ENCODE data around the gene MAGEB5. TPM values are rescaled to one million over a fixed set of nuclear protein-coding genes. Genes with fewer than 3 reads are reported as not detected.
A peak's percentile ranks its signal among the peaks of the same experiment; 100 is the strongest.
"Not testable (repeated sequence)": the region's sequence is repeated elsewhere in the genome, so short reads cannot be mapped to it uniquely, and the experiment has no call there.

The MAGEB5 gene, protein sequence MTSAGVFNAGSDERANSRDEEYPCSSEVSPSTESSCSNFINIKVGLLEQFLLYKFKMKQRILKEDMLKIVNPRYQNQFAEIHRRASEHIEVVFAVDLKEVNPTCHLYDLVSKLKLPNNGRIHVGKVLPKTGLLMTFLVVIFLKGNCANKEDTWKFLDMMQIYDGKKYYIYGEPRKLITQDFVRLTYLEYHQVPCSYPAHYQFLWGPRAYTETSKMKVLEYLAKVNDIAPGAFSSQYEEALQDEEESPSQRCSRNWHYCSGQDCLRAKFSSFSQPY
- not detected for polyA plus RNA-seq (2013, experiment 1 of 2)
- not detected for polyA plus RNA-seq (2013, experiment 2 of 2)

DNA sequence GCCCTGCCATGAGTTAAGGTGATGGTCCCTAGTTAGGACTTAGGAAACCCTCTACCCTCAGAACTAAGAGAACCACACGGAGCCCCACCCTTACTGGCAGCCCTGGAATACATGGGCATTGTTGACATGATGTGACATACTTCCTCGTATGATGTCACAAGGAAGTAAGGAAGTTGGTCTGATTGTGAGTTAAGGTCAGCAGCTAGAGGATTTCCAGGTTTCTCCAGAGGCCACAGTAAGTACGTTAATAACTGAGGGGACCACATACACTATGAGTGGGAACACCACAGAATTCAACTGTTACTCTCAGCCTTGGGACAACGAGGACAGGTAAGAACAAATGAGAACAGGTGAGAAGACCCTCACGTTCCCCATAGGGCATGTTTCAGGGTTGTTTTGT is at the start of gene MAGEB5:
TSS of gene MAGEB5 (plus strand) at position 301 of the 400 bp plus-strand sequence. CDS start 1,133 bp downstream, outside the sequence.
- H3K36me3 ChIP-seq (ENCODE audit: control insufficient read depth, insufficient read depth, low read length): no peaks in the 10 kb centered on the region
- H3K4me1 ChIP-seq (ENCODE audit: control insufficient read depth, insufficient read depth, low read length, poor library complexity, severe bottlenecking): no peaks in the 10 kb centered on the region
- H3K9me3 ChIP-seq (ENCODE audit: control insufficient read depth, low read length): no peaks in the 10 kb centered on the region
- WGBS, 2 experiments (ENCODE audit: insufficient coverage in 2 of 2): 100% methylated on average over 2 of the region's 5 CpGs; no CpG with 5 or more reads in 1 of the 2 experiments
- H3K4me3 ChIP-seq (ENCODE audit: extremely low read depth, insufficient read depth, low read length, poor library complexity, severe bottlenecking): no peak within 1 kb of the TSS
- H3K27ac ChIP-seq (ENCODE audit: low read depth, low read length, severe bottlenecking): no peak within 1 kb of the TSS

DNA sequence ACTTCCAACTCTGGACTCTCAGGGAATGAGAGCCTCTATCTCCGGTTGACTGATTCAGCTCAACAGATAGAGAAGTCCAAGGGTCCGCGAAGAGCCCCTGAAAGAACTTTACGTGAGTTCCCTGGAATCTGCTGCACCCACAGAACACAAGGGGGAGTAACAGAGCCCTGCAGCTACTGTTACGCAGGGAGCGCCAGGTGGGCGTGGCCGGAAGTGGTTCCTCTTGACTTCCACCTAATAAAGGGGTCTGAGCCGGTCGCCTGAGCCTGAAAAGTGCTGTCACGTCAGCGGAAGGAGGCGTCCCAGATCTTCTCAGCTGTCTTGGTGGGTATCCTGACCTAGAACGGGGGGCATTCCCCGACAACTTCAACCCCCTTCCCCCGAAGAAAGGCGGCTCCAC is 23.8 kb upstream of the MAGEB5 start, which contains the start of gene MAGEB6:
TSS of gene MAGEB6 (plus strand) at position 237 of the 400 bp plus-strand sequence. CDS start 1,407 bp downstream, outside the sequence.
- Histone ChIP-seq H3K4me1 (ENCODE audit: control insufficient read depth, insufficient read depth, low read length, poor library complexity, severe bottlenecking) (no peaks in the 10 kb centered on the region), H3K27ac (ENCODE audit: low read depth, low read length, severe bottlenecking) (no peak within 1 kb of the TSS), H3K36me3 (ENCODE audit: control insufficient read depth, insufficient read depth, low read length) (no peaks in the 10 kb centered on the region), H3K4me3 (ENCODE audit: extremely low read depth, insufficient read depth, low read length, poor library complexity, severe bottlenecking) (no peak within 1 kb of the TSS), H3K9me3 (ENCODE audit: control insufficient read depth, low read length) (no peaks in the 10 kb centered on the region)
- 81 to 96% methylated on average over 5 to 9 of the region's 17 CpGs for WGBS, 2 experiments (ENCODE audit: insufficient coverage in 2 of 2)

DNA sequence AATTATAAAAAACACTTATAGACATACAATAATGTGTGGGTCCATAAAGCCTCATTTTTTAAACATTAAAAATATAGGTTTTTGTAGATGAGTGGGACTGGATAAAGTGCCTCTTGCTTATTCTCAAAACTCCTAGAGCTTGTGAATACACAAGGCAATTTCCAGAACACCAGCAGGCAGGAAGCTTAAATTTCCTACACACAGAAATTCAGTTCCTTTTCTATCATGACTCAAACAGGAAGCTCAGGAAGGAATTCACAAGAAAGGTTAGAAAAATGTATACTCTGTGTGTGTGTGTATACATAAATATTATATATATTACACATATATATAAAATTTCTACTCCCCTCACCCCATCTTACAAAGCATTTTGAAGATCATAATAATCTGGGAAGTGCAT is 12.4 kb upstream of the MAGEB5 start:
- no peak overlapping the region for H3K4me3 ChIP-seq (ENCODE audit: extremely low read depth, insufficient read depth, low read length, poor library complexity, severe bottlenecking)
- no peaks in the 10 kb centered on the region for H3K36me3 ChIP-seq (ENCODE audit: control insufficient read depth, insufficient read depth, low read length)
- no peaks in the 10 kb centered on the region for H3K9me3 ChIP-seq (ENCODE audit: control insufficient read depth, low read length)
- no peak overlapping the region for H3K27ac ChIP-seq (ENCODE audit: low read depth, low read length, severe bottlenecking)
- H3K4me1 ChIP-seq (ENCODE audit: control insufficient read depth, insufficient read depth, low read length, poor library complexity, severe bottlenecking): no peaks in the 10 kb centered on the region

DNA sequence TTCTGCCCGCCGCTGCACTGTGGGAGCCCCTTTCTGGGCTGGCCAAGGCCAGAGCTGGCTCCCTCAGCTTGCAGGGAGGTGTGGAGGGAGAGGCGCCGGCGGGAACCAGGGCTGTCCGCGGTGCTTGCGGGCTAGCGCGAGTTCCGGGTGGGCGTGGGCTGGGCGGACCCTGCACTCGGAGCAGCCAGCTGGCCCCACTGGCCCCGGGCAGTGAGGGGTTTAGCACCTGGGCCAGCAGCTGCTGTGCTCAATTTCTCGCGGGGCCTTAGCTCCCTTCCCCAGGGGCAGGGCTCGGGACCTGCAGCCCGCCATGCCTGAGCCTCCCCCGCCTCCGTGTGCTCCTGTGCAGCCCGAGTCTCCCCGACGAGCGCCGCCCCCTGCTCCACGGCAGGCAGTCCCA is 11.3 kb upstream of the MAGEB5 start:
- not testable (repeated sequence) for H3K36me3 ChIP-seq (ENCODE audit: control insufficient read depth, insufficient read depth, low read length); H3K27ac ChIP-seq (ENCODE audit: low read depth, low read length, severe bottlenecking); H3K4me1 ChIP-seq (ENCODE audit: control insufficient read depth, insufficient read depth, low read length, poor library complexity, severe bottlenecking); H3K4me3 ChIP-seq (ENCODE audit: extremely low read depth, insufficient read depth, low read length, poor library complexity, severe bottlenecking); H3K9me3 ChIP-seq (ENCODE audit: control insufficient read depth, low read length)
- 98% methylated on average over 8 of the region's 27 CpGs; no CpG with 5 or more reads in 1 of the 2 experiments for WGBS, 2 experiments (ENCODE audit: insufficient coverage in 2 of 2)

DNA sequence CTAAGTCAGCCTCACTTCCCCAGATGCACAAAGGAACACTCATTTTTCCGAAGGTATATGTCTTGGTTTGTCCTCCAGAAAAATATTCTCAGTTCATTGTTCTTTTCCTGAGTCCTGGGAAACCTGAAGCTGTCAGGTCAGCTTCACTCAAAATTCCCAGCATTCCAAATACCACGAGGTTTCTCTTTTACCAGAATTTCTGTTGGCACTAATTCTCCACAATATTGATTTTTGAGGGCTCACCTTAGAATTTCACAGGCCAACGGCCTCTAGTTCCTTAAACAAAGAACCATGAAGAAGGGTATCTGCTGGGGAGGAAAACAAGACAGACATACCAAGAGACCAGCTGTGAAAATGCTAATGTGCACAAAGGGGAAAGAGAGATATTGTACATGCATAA is 8.0 kb upstream of the MAGEB5 start:
- no peaks in the 10 kb centered on the region for H3K4me1 ChIP-seq (ENCODE audit: control insufficient read depth, insufficient read depth, low read length, poor library complexity, severe bottlenecking)
- WGBS, 2 experiments (ENCODE audit: insufficient coverage in 2 of 2): 100% methylated on average over 1 of the region's 3 CpGs
- no peak overlapping the region for H3K4me3 ChIP-seq (ENCODE audit: extremely low read depth, insufficient read depth, low read length, poor library complexity, severe bottlenecking)
- no peaks in the 10 kb centered on the region for H3K9me3 ChIP-seq (ENCODE audit: control insufficient read depth, low read length)
- H3K36me3 ChIP-seq (ENCODE audit: control insufficient read depth, insufficient read depth, low read length): no peaks in the 10 kb centered on the region
- H3K27ac ChIP-seq (ENCODE audit: low read depth, low read length, severe bottlenecking): no peak overlapping the region

DNA sequence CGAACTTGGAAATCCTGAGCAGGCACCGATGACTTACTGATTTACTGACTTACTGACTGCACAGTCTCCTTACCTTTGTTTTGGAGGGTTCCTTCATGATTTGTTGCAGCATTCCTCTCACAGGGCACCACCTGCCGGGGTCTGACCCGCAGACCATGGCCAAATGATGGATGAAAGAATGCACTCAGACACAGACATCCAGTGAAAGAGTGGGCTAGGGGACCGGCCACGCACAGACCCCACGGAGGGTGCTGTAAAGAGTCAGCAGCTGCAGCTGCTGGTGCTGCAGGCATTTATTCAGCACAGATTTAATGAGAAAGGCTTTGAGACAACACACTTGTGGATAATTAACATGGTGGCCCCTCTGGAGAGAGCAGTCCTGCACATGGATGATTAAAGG is 3.4 kb downstream of the MAGEB5 start:
- WGBS, 2 experiments (ENCODE audit: insufficient coverage in 2 of 2): 95 to 100% methylated on average over 2 to 3 of the region's 7 CpGs
- Histone ChIP-seq H3K4me3 (ENCODE audit: extremely low read depth, insufficient read depth, low read length, poor library complexity, severe bottlenecking) (no peak overlapping the region), H3K4me1 (ENCODE audit: control insufficient read depth, insufficient read depth, low read length, poor library complexity, severe bottlenecking) (no peaks in the 10 kb centered on the region), H3K9me3 (ENCODE audit: control insufficient read depth, low read length) (no peaks in the 10 kb centered on the region), H3K27ac (ENCODE audit: low read depth, low read length, severe bottlenecking) (no peak overlapping the region), H3K36me3 (ENCODE audit: control insufficient read depth, insufficient read depth, low read length) (no peaks in the 10 kb centered on the region)

DNA sequence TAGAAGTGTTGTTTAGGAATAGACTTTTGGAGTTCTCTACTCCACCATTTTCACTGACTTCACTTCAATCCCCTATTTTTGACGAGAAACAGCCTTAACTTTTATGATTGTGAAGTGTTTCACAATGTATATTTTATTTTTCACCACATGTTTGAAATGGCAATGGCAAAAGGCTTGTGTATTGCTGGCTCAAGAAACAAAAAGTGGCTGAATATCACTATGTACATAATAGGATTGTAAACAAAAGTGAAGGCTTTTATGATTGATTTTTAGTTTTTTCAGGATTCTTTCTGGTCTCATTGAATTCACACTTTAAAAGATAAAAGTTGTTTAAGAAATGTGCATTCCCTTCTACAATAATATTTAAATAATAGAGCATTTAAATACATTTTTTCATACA is 18.2 kb downstream of the MAGEB5 start:
- no CpG with 5 or more reads among the region's 1 CpG for WGBS, 2 experiments (ENCODE audit: insufficient coverage in 2 of 2)
- Histone ChIP-seq H3K36me3 (ENCODE audit: control insufficient read depth, insufficient read depth, low read length) (no peaks in the 10 kb centered on the region), H3K9me3 (ENCODE audit: control insufficient read depth, low read length) (no peaks in the 10 kb centered on the region), H3K4me1 (ENCODE audit: control insufficient read depth, insufficient read depth, low read length, poor library complexity, severe bottlenecking) (no peaks in the 10 kb centered on the region), H3K27ac (ENCODE audit: low read depth, low read length, severe bottlenecking) (no peak overlapping the region), H3K4me3 (ENCODE audit: extremely low read depth, insufficient read depth, low read length, poor library complexity, severe bottlenecking) (no peak overlapping the region)

DNA sequence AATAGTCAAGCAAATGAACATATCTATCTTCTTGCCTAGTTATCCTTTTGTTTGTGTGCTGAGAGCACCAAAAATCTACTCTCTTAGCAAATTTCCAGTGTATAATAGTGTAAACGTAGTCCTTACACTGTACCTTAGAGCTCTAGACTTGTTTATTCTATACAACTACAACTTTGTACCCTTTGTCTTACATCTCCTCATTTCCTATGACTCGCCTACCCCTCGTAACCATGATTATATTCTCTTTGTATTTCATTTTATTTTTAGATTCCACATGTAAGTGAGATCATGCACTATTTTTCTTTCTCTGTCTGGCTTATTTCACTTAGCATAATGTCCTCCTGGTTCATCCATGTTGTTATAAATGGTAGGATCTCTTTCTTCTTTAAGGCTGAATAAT is 37.6 kb downstream of the MAGEB5 start:
- WGBS, 2 experiments (ENCODE audit: insufficient coverage in 2 of 2): no CpG with 5 or more reads among the region's 3 CpGs
- Histone ChIP-seq H3K9me3 (ENCODE audit: control insufficient read depth, low read length) (no peaks in the 10 kb centered on the region), H3K36me3 (ENCODE audit: control insufficient read depth, insufficient read depth, low read length) (no peaks in the 10 kb centered on the region), H3K4me1 (ENCODE audit: control insufficient read depth, insufficient read depth, low read length, poor library complexity, severe bottlenecking) (no peaks in the 10 kb centered on the region), H3K4me3 (ENCODE audit: extremely low read depth, insufficient read depth, low read length, poor library complexity, severe bottlenecking) (no peak overlapping the region), H3K27ac (ENCODE audit: low read depth, low read length, severe bottlenecking) (no peak overlapping the region)

DNA sequence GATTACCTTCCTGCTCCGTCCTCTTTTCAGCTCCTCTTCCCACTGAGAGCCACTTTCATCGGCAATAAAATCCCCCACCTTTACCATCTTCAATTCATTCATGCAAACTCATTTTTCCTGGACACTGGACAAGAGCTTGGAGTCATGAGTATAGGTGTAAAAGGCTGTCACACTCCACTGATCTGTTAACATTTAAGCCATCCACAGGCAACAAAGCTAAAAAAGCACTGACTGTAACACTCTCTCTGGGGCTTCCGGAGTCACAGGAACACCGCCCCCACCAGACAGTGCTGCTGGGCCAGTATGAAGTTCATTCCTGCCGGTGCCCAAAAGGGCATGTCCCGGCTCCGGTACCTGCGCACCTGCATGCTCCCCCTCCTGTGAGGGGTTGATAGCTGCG is 38.5 kb downstream of the MAGEB5 start:
- no peaks in the 10 kb centered on the region for H3K4me1 ChIP-seq (ENCODE audit: control insufficient read depth, insufficient read depth, low read length, poor library complexity, severe bottlenecking)
- H3K4me3 ChIP-seq (ENCODE audit: extremely low read depth, insufficient read depth, low read length, poor library complexity, severe bottlenecking): no peak overlapping the region
- H3K36me3 ChIP-seq (ENCODE audit: control insufficient read depth, insufficient read depth, low read length): no peaks in the 10 kb centered on the region
- H3K27ac ChIP-seq (ENCODE audit: low read depth, low read length, severe bottlenecking): no peak overlapping the region
- no peaks in the 10 kb centered on the region for H3K9me3 ChIP-seq (ENCODE audit: control insufficient read depth, low read length)
- no CpG with 5 or more reads among the region's 9 CpGs for WGBS, 2 experiments (ENCODE audit: insufficient coverage in 2 of 2)

DNA sequence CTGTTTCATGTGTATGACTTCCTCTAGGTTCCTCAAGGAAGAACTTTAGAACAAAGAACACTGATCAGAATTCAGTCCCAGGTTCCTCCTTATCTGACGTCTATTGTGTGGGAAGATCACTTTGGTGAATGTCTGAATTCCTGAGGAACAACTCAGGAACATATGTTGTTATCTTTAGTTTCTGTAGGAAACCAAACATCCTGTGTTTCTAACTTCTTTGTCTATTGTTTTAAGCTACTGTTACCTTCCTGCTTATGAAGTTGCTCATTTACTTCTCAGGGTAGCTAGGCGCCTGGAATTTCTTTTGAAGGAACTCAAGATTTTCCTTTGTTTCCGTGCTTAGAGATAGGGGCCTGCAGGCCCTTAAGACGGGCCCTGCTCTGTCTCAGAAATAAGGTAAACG is 46.2 kb downstream of the MAGEB5 start:
- Histone ChIP-seq H3K4me1 (ENCODE audit: control insufficient read depth, insufficient read depth, low read length, poor library complexity, severe bottlenecking) (peaks cover 2% of the 10 kb centered on the region), H3K4me3 (ENCODE audit: extremely low read depth, insufficient read depth, low read length, poor library complexity, severe bottlenecking) (no peak overlapping the region), H3K27ac (ENCODE audit: low read depth, low read length, severe bottlenecking) (peak overlapping the region; percentile 94), H3K9me3 (ENCODE audit: control insufficient read depth, low read length) (no peaks in the 10 kb centered on the region), H3K36me3 (ENCODE audit: control insufficient read depth, insufficient read depth, low read length) (no peaks in the 10 kb centered on the region)
- 80% methylated on average over 2 of the region's 5 CpGs; no CpG with 5 or more reads in 1 of the 2 experiments for WGBS, 2 experiments (ENCODE audit: insufficient coverage in 2 of 2)

Measured in mesodermal cell (in vitro differentiated cells).